Thyroid gland (tissue), 4 donors: ENCODE measurements around the gene CDK10. TPM values are rescaled to one million over a fixed set of nuclear protein-coding genes. Genes with fewer than 3 reads are reported as not detected.

Experiments
- DNase-seq, 2 donors: peaks; one replicate each; pipeline ENCODE4 v3.0.0-alpha.2; 2019
- H3K27ac ChIP-seq, 3 donors: fragments of 200-600 bp; sonication (generic); 1 replicate in 2 of 3; 2 replicates in 1 of 3; pipeline ENCODE4 v1.5.1; 2016 to 2019; ENCODE audit warnings: mild to moderate bottlenecking in 1 of 3, moderate library complexity in 1 of 3
- H3K27me3 ChIP-seq: fragments of 200-600 bp; sonication (generic); one replicate; pipeline ENCODE4 v1.5.1; 2019
- H3K36me3 ChIP-seq, 2 donors: fragments of 200-600 bp; sonication (generic); one replicate each; pipeline ENCODE4 v1.5.1; 2016 to 2019
- H3K4me1 ChIP-seq, 2 donors: fragments of 200-600 bp; sonication (generic); one replicate each; pipeline ENCODE4 v1.5.1; 2017 to 2019
- H3K4me3 ChIP-seq, 3 donors: fragments of 200-600 bp; sonication (generic); replicated peaks in 1 of 3; 1 replicate in 2 of 3; 2 replicates in 1 of 3; pipeline ENCODE4 v1.5.1; 2016; ENCODE audit warnings: mild to moderate bottlenecking in 1 of 3
- H3K9me3 ChIP-seq: fragments of 200-600 bp; sonication (generic); one replicate; pipeline ENCODE4 v1.5.1; 2017
- CTCF ChIP-seq, 6 experiments: fragments of 200-600 bp in 3 of 6; fragments of 450-650 bp in 3 of 6; sonication (generic) in 3 of 6; IDR thresholded peaks; one replicate each; pipeline ENCODE4 v1.5.1; 2016 to 2019; ENCODE audit warnings: antibody characterized with exemption in 6 of 6, mild to moderate bottlenecking in 2 of 6, inconsistent platforms in 1 of 6, moderate library complexity in 1 of 6
- POLR2A ChIP-seq, 2 donors: fragments of 450-650 bp; IDR thresholded peaks; one replicate each; pipeline ENCODE4 v1.6.1; 2017; ENCODE audit warnings: antibody characterized with exemption in 2 of 2, mild to moderate bottlenecking in 2 of 2, moderate library complexity in 1 of 2
- WGBS, 2 donors: methylation state at CpG; one replicate each; pipeline ENCODE4 v1.1.5; 2017; 5-methylcytosine and 5-hydroxymethylcytosine counted together
- intact Hi-C: fragments of 100-400 bp; cut with DNase I; formaldehyde crosslinking; loops from one replicate; pipeline ENCODE4 v1.15.1; 2023
- total RNA-seq, 4 donors: library from RNA; depleted of rRNA; stranded (reverse); fragments of >200 nt; gene quantifications; one replicate each; pipeline ENCODE4 v1.2.3, GENCODE V29; 2016

CDK10 gene
- total RNA-seq, 4 donors from 2014 or later, result 88.7 to 109 (median 91.3) TPM

- Histone ChIP-seq H3K36me3 (peaks cover 78 to 80% of the 10 kb centered on the region in 2 donors), H3K4me3 (no peak overlapping the region), H3K27me3 (no peaks in the 10 kb centered on the region), H3K27ac (no peak overlapping the region), H3K9me3 (no peaks in the 10 kb centered on the region), H3K4me1 (no peaks in the 10 kb centered on the region)
- intact Hi-C loops, result no loop called here
- WGBS, 2 donors, result 91 to 92% methylated on average over 23 to 24 of the region's 24 CpGs
- no peak for DNase-seq
- no peak for TF ChIP-seq POLR2A (IDR thresholded peaks at IDR 0.05)
- no peak for TF ChIP-seq CTCF (IDR thresholded peaks at IDR 0.05)
Measured at GRCh38 chr16:89732142-89732917, 45.8 kb downstream of the CDK10 start.

- intact Hi-C loops, result no loop called here
- Histone ChIP-seq H3K27me3 (no peaks in the 10 kb centered on the region), H3K4me1 (no peaks in the 10 kb centered on the region), H3K36me3 (peaks cover 78 to 80% of the 10 kb centered on the region in 2 donors), H3K27ac (no peak overlapping the region), H3K4me3 (no peak overlapping the region), H3K9me3 (no peaks in the 10 kb centered on the region)
- no peak for DNase-seq
- WGBS, 2 donors, result 94 to 97% methylated on average over 9 of the region's 9 CpGs
- no peak for TF ChIP-seq POLR2A (IDR thresholded peaks at IDR 0.05)
- no peak for TF ChIP-seq CTCF (IDR thresholded peaks at IDR 0.05)
Measured at GRCh38 chr16:89732918-89733242, 46.4 kb downstream of the CDK10 start.

- intact Hi-C loops, result no loop called here
- TF ChIP-seq POLR2A (IDR thresholded peaks at IDR 0.05), result no peak
- Histone ChIP-seq H3K4me1 (no peaks in the 10 kb centered on the region), H3K36me3 (peaks cover 83 to 84% of the 10 kb centered on the region in 2 donors), H3K9me3 (no peaks in the 10 kb centered on the region), H3K27ac (no peak overlapping the region), H3K27me3 (no peaks in the 10 kb centered on the region), H3K4me3 (no peak overlapping the region)
- DNase-seq, result no peak
- 86 to 96% methylated on average over 14 to 17 of the region's 17 CpGs for WGBS, 2 donors
Measured at GRCh38 chr16:89733322-89733721, 46.8 kb downstream of the CDK10 start.

GRCh38 chr16:89733792-89734191 is 47.3 kb downstream of the CDK10 start:
- H3K36me3 ChIP-seq, result peaks cover 87 to 88% of the 10 kb centered on the region in 2 donors

GRCh38 chr16:89736554-89736953 is 50.1 kb downstream of the CDK10 start:
- Histone ChIP-seq H3K4me1 (no peaks in the 10 kb centered on the region), H3K4me3 (no peak overlapping the region), H3K27me3 (no peaks in the 10 kb centered on the region), H3K27ac (no peak overlapping the region), H3K36me3 (peaks cover 77 to 78% of the 10 kb centered on the region in 2 donors), H3K9me3 (no peaks in the 10 kb centered on the region)
- DNase-seq, result no peak
- no peak for TF ChIP-seq POLR2A (IDR thresholded peaks at IDR 0.05)
- TF ChIP-seq CTCF (IDR thresholded peaks at IDR 0.05), result no peak
- intact Hi-C loops, result no loop called here
- WGBS, 2 donors, result 100% methylated on average over 1 to 2 of the region's 3 CpGs

More at GRCh38 chr16:89733792-89734191, 47.3 kb downstream of the CDK10 start:
- no peak overlapping the region for H3K4me3 ChIP-seq
- H3K27me3 ChIP-seq, result no peaks in the 10 kb centered on the region
- 89 to 96% methylated on average over 13 to 21 of the region's 21 CpGs for WGBS, 2 donors
- H3K27ac ChIP-seq, result no peak overlapping the region
- no peaks in the 10 kb centered on the region for H3K4me1 ChIP-seq
- intact Hi-C loops, result no loop called here
- no peak for TF ChIP-seq POLR2A (IDR thresholded peaks at IDR 0.05)
- no peak for TF ChIP-seq CTCF (IDR thresholded peaks at IDR 0.05)
- H3K9me3 ChIP-seq, result no peaks in the 10 kb centered on the region
- no peak for DNase-seq
